Esophagus muscularis mucosa (tissue), 4 donors: ENCODE measurements around the gene ITGBL1.

Experiments used
- EP300 ChIP-seq: sonication (generic); formaldehyde crosslinking; IDR thresholded peaks from one replicate; pipeline ENCODE4 v1.6.1; 2017; ENCODE audit warnings: antibody characterized with exemption
- POLR2A ChIP-seq: fragments of 450-650 bp; IDR thresholded peaks from one replicate; pipeline ENCODE4 v1.6.1; 2017; ENCODE audit warnings: antibody characterized with exemption, moderate library complexity, mild to moderate bottlenecking, low read depth
- POLR2AphosphoS5 ChIP-seq, 2 donors: sonication (generic); formaldehyde crosslinking; IDR thresholded peaks; one replicate each; pipeline ENCODE4 v1.6.1; 2017; ENCODE audit warnings: antibody characterized with exemption in 2 of 2
- TF ChIP-seq, protein P1 (sequence below), 3 experiments: fragments of 200-600 bp in 2 of 3; fragments of 450-650 bp in 1 of 3; sonication (generic) in 2 of 3; IDR thresholded peaks; one replicate each; pipeline ENCODE4 v1.5.1; 2017 to 2019; ENCODE audit warnings: antibody characterized with exemption in 3 of 3, mild to moderate bottlenecking in 2 of 3, moderate library complexity in 1 of 3

DNA sequence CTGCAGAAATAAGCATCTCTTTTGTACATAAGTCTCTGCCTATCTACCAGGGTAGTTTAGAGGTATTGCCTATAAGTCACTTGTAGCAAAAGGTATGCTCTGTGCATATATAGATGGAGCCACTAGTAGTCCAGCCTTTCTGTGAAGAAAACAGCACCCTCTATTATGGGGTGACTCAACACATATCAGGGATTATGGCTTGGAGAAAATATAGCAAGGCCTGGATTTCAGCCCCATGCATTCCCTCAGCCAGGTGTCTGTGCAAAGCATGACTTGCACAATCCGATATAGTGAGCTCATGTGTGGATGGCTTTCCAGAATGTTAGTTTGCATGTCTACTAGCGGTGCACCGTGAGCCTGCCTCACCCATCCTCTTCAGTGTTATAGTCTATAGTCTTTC lies 22.7 kb upstream of the ITGBL1 start:
- TF ChIP-seq POLR2A (no peak), EP300 (no peak), POLR2AphosphoS5 (IDR thresholded peaks at IDR 0.05) (no peak)
- TF ChIP-seq, protein P1, sequence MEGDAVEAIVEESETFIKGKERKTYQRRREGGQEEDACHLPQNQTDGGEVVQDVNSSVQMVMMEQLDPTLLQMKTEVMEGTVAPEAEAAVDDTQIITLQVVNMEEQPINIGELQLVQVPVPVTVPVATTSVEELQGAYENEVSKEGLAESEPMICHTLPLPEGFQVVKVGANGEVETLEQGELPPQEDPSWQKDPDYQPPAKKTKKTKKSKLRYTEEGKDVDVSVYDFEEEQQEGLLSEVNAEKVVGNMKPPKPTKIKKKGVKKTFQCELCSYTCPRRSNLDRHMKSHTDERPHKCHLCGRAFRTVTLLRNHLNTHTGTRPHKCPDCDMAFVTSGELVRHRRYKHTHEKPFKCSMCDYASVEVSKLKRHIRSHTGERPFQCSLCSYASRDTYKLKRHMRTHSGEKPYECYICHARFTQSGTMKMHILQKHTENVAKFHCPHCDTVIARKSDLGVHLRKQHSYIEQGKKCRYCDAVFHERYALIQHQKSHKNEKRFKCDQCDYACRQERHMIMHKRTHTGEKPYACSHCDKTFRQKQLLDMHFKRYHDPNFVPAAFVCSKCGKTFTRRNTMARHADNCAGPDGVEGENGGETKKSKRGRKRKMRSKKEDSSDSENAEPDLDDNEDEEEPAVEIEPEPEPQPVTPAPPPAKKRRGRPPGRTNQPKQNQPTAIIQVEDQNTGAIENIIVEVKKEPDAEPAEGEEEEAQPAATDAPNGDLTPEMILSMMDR (IDR thresholded peaks at IDR 0.05): no peak
